IMR-90 (cell line): ENCODE data around the gene PARVB.

Source experiments
- CEBPB ChIP-seq: IDR thresholded peaks from 2 replicates; pipeline ENCODE4 v1.6.1; 2012; ENCODE audit warnings: low read depth, low read length, improper control_type of control experiment
- MAFK ChIP-seq: IDR thresholded peaks from 2 replicates; pipeline ENCODE4 v1.6.1; 2012; ENCODE audit warnings: low read depth, low read length, improper control_type of control experiment
- MAZ ChIP-seq: IDR thresholded peaks from 2 replicates; pipeline ENCODE4 v1.6.1; 2012; ENCODE audit warnings: low read depth, mild to moderate bottlenecking, low read length, improper control_type of control experiment, moderate library complexity, borderline replicate concordance
- MXI1 ChIP-seq: IDR thresholded peaks from 2 replicates; pipeline ENCODE4 v1.6.1; 2012; ENCODE audit warnings: low read depth, mild to moderate bottlenecking, low read length, moderate library complexity, borderline replicate concordance
- POLR2A ChIP-seq: IDR thresholded peaks from 2 replicates; pipeline ENCODE4 v1.6.1; 2012; ENCODE audit warnings: mild to moderate bottlenecking, low read depth, low read length
- RAD21 ChIP-seq: IDR thresholded peaks from 2 replicates; pipeline ENCODE4 v1.6.1; 2012; ENCODE audit warnings: low read length, improper control_type of control experiment
- RCOR1 ChIP-seq: IDR thresholded peaks from 2 replicates; pipeline ENCODE4 v1.6.1; 2012; ENCODE audit warnings: mild to moderate bottlenecking, low read length, improper control_type of control experiment; ENCODE audit not compliant: insufficient replicate concordance
- RFX5 ChIP-seq: IDR thresholded peaks from 2 replicates; pipeline ENCODE4 v1.8.0; 2012; ENCODE audit warnings: low read depth, mild to moderate bottlenecking, low read length, moderate library complexity
- SMC3 ChIP-seq: fragments of 150-350 bp; IDR thresholded peaks from 2 replicates; pipeline ENCODE4 v1.6.1; 2016; ENCODE audit warnings: low read depth, mild to moderate bottlenecking, antibody characterized with exemption, low read length, moderate library complexity
- TF ChIP-seq, protein P1 (sequence below): conservative IDR thresholded peaks from 2 replicates; pipeline ENCODE4 v1.5.1; 2012; ENCODE audit warnings: mild to moderate bottlenecking, low read depth, low read length, improper control_type of control experiment
- TF ChIP-seq, protein P2 (sequence below): fragments of 150-350 bp; IDR thresholded peaks from 2 replicates; pipeline ENCODE4 v1.6.1; 2017; ENCODE audit warnings: mild to moderate bottlenecking, antibody characterized with exemption, low read length, low read depth
- TF ChIP-seq, protein P3 (sequence below): fragments of 150-350 bp; IDR thresholded peaks from 2 replicates; pipeline ENCODE4 v1.6.1; 2016; ENCODE audit warnings: low read depth, mild to moderate bottlenecking, low read length, moderate library complexity, borderline replicate concordance

DNA sequence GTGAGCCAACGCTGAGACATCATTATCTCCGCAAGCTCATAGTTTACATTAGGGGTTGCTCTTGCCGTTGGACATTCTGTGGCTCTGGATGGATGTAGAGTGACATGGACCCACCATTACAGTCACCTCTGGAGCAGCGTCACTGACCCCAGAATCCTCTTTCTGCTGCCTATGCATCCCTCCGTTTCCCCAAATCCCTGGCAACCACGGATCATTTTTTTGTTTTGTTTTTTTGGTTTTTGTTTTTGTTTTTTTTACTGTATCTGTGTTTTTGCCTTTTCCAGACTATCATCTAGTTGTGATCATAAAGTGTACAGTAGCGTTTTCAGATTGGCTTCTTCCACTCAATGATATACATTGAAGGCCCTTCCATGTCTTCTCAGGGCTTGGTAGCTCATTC, 4.0 kb downstream of the PARVB start:
- TF ChIP-seq, protein P1, sequence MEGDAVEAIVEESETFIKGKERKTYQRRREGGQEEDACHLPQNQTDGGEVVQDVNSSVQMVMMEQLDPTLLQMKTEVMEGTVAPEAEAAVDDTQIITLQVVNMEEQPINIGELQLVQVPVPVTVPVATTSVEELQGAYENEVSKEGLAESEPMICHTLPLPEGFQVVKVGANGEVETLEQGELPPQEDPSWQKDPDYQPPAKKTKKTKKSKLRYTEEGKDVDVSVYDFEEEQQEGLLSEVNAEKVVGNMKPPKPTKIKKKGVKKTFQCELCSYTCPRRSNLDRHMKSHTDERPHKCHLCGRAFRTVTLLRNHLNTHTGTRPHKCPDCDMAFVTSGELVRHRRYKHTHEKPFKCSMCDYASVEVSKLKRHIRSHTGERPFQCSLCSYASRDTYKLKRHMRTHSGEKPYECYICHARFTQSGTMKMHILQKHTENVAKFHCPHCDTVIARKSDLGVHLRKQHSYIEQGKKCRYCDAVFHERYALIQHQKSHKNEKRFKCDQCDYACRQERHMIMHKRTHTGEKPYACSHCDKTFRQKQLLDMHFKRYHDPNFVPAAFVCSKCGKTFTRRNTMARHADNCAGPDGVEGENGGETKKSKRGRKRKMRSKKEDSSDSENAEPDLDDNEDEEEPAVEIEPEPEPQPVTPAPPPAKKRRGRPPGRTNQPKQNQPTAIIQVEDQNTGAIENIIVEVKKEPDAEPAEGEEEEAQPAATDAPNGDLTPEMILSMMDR = no peak
- no peak for TF ChIP-seq MAZ
- no peak for TF ChIP-seq POLR2A
- TF ChIP-seq RFX5 = no peak
- TF ChIP-seq CEBPB = no peak
- TF ChIP-seq, protein P2, sequence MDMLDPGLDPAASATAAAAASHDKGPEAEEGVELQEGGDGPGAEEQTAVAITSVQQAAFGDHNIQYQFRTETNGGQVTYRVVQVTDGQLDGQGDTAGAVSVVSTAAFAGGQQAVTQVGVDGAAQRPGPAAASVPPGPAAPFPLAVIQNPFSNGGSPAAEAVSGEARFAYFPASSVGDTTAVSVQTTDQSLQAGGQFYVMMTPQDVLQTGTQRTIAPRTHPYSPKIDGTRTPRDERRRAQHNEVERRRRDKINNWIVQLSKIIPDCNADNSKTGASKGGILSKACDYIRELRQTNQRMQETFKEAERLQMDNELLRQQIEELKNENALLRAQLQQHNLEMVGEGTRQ = no peak
- TF ChIP-seq MAFK = no peak
- no peak for TF ChIP-seq RAD21
- TF ChIP-seq, protein P3, sequence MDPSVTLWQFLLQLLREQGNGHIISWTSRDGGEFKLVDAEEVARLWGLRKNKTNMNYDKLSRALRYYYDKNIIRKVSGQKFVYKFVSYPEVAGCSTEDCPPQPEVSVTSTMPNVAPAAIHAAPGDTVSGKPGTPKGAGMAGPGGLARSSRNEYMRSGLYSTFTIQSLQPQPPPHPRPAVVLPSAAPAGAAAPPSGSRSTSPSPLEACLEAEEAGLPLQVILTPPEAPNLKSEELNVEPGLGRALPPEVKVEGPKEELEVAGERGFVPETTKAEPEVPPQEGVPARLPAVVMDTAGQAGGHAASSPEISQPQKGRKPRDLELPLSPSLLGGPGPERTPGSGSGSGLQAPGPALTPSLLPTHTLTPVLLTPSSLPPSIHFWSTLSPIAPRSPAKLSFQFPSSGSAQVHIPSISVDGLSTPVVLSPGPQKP = no peak
- no peak for TF ChIP-seq MXI1
- no peak for TF ChIP-seq RCOR1
- no peak for TF ChIP-seq SMC3
